HepG2 (cell line): ENCODE measurements around the gene HSPA1L. TPM values are rescaled to one million over a fixed set of nuclear protein-coding genes. Genes with fewer than 3 reads are reported as not detected.

ENCODE experiments used
- ZBED4 ChIP-seq: sonication (generic); formaldehyde crosslinking; IDR thresholded peaks from 2 replicates; pipeline ENCODE4 v1.4.0; 2020; ENCODE audit warnings: missing genetic modification reagents, borderline replicate concordance
- ZNF180 ChIP-seq: sonication (generic); formaldehyde crosslinking; IDR thresholded peaks from 2 replicates; pipeline ENCODE4 v1.4.0; 2020; ENCODE audit warnings: low read depth, missing genetic modification reagents, borderline replicate concordance
- ZNF770 ChIP-seq: sonication (generic); formaldehyde crosslinking; IDR thresholded peaks from 2 replicates; pipeline ENCODE4 v1.5.0; 2020; ENCODE audit warnings: mild to moderate bottlenecking, missing genetic modification reagents
- polyA plus RNA-seq, 8 experiments: library from polyadenylated mRNA; depleted of rRNA in 3 of 8; stranded (reverse) in 7 of 8; unstranded in 1 of 8; fragments of >200 nt; fragmentation: Illumina TruSeq in 4 of 8; extraction: Trizol in 4 of 8; gene quantifications; 2 replicates each; pipeline versions ENCODE4 v1.2.1 to v1.2.3, GENCODE V29; 2011 to 2016; ENCODE audit warnings: low read depth in 4 of 8, missing spikeins in 1 of 8, mixed read lengths in 1 of 8; ENCODE audit not compliant: insufficient read depth in 1 of 8
- total RNA-seq, 5 experiments: library from RNA; depleted of rRNA; stranded (reverse); fragments of >200 nt; fragmentation: Illumina TruSeq; extraction: Trizol; gene quantifications; 2 replicates each; pipeline ENCODE4 v1.2.3, GENCODE V29; 2016; ENCODE audit warnings: low read depth in 1 of 5
- TF ChIP-seq, protein P1 (sequence below): sonication (generic); formaldehyde crosslinking; IDR thresholded peaks from 2 replicates; pipeline ENCODE4 v1.4.0; 2020; ENCODE audit warnings: mild to moderate bottlenecking, missing genetic modification reagents

The HSPA1L gene
- total and polyA plus RNA-seq, 2 of the 13 experiments (the other 11 are each of a cell fraction or from before 2014, with no cell fraction given) = 0.55 to 1.0 TPM

DNA sequence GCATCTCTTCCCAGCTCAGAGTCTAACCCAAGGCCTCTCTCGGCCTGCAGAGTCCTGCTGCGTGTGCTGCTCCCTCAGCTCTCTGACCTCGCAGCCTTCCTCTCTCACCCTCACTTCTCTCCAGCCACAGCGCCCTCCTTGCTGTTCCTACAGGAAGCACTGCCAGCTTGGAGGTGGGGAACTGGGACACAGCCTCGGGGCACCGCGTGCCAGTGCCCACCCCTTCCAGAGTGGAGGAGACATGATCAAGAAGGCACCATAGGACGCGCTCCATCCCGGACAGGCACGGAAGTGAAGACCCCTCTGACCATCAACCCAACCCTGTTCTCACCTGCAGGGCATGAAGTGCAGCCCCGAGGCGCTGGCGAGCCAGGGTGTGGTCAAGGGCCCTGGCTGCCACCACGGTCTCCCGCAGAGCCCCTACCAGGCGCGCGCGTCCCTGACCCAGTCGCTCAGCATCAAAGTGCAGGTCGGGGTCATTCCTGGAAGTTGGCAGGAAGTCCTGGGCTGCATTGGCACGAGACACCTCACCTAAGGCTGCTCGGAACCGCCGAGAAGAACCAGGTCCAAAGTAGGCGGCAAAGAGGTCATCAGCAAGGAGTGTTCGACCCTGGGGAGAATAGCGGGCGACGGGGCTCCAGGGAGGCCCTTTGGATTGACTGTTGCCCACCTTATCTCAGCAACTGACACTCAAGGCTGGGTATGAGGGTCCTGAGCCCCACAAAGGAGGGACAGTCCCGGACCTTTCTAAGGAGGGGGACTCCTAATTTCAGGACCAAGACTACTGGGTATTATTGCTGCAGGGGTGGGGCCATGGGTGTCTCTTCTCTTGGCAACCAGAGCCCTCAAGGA, 39.2 kb downstream of the HSPA1L start (continued):
- TF ChIP-seq ZNF770 (CRISPR knock-in tag) = no peak
- TF ChIP-seq, protein P1, sequence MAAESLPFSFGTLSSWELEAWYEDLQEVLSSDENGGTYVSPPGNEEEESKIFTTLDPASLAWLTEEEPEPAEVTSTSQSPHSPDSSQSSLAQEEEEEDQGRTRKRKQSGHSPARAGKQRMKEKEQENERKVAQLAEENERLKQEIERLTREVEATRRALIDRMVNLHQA (CRISPR knock-in tag) = no peak
- TF ChIP-seq ZBED4 = peak; percentile 44; the same call in 1 of the 2 replicates
- TF ChIP-seq ZNF180 = no peak
